ENCODE measurements around the gene CCDC86.

CCDC86 gene

GRCh38 chr11:60841797-60842667 lies at the start of gene CCDC86:
CCDC86 (plus strand) TSS chr11:60842113; CDS start chr11:60842125, 12 bp downstream.
- Mint-ChIP-seq H3K4me3 (peak within 1 kb of the TSS; percentile 81), H3K36me3 (ENCODE audit: low read depth) (peaks cover 28% of the 10 kb centered on the region), H3K27me3 (ENCODE audit: low read depth) (no peaks in the 10 kb centered on the region), H3K27ac (peak within 1 kb of the TSS; percentile 92), H3K4me1 (ENCODE audit: low read depth) (peaks cover 45% of the 10 kb centered on the region), H3K9me3 (no peaks in the 10 kb centered on the region)
- peak; percentile 97 for DNase-seq (ENCODE audit: low spot score)

- no peak overlapping the region for H3K27ac Mint-ChIP-seq
- no peaks in the 10 kb centered on the region for H3K9me3 Mint-ChIP-seq
- peaks cover 2% of the 10 kb centered on the region for H3K27me3 Mint-ChIP-seq (ENCODE audit: low read depth)
- no peaks in the 10 kb centered on the region for H3K36me3 Mint-ChIP-seq (ENCODE audit: low read depth)
- no peak for DNase-seq (ENCODE audit: low spot score)
- no peak overlapping the region for H3K4me3 Mint-ChIP-seq
- H3K4me1 Mint-ChIP-seq (ENCODE audit: low read depth) = no peaks in the 10 kb centered on the region
These were observed 49.4 kb upstream of the CCDC86 start for GRCh38 chr11:60792521-60792920.

GRCh38 chr11:60795291-60795690 lies 46.6 kb upstream of the CCDC86 start:
- H3K27ac Mint-ChIP-seq = no peak overlapping the region
- no peak for DNase-seq (ENCODE audit: low spot score)
- no peak overlapping the region for H3K4me3 Mint-ChIP-seq
- H3K4me1 Mint-ChIP-seq (ENCODE audit: low read depth) = no peaks in the 10 kb centered on the region
- H3K36me3 Mint-ChIP-seq (ENCODE audit: low read depth) = no peaks in the 10 kb centered on the region
- peaks cover 7% of the 10 kb centered on the region for H3K27me3 Mint-ChIP-seq (ENCODE audit: low read depth)
- H3K9me3 Mint-ChIP-seq = no peaks in the 10 kb centered on the region

- peaks cover 16% of the 10 kb centered on the region for H3K27me3 Mint-ChIP-seq (ENCODE audit: low read depth)
- H3K36me3 Mint-ChIP-seq (ENCODE audit: low read depth) = no peaks in the 10 kb centered on the region
- H3K27ac Mint-ChIP-seq = no peak overlapping the region
- no peak overlapping the region for H3K4me3 Mint-ChIP-seq
- no peaks in the 10 kb centered on the region for H3K9me3 Mint-ChIP-seq
- DNase-seq (ENCODE audit: low spot score) = no peak
- no peaks in the 10 kb centered on the region for H3K4me1 Mint-ChIP-seq (ENCODE audit: low read depth)
These were observed 43.9 kb upstream of the CCDC86 start for GRCh38 chr11:60797846-60798630.

GRCh38 chr11:60798631-60799030 lies 43.3 kb upstream of the CCDC86 start:
- no peak for DNase-seq (ENCODE audit: low spot score)
- Mint-ChIP-seq H3K9me3 (no peaks in the 10 kb centered on the region), H3K27me3 (ENCODE audit: low read depth) (peaks cover 13% of the 10 kb centered on the region), H3K36me3 (ENCODE audit: low read depth) (no peaks in the 10 kb centered on the region), H3K4me3 (no peak overlapping the region), H3K4me1 (ENCODE audit: low read depth) (no peaks in the 10 kb centered on the region), H3K27ac (no peak overlapping the region)

- H3K27ac Mint-ChIP-seq = no peak overlapping the region
- no peak for DNase-seq (ENCODE audit: low spot score)
- H3K4me1 Mint-ChIP-seq (ENCODE audit: low read depth) = peaks cover 2% of the 10 kb centered on the region
- no peak overlapping the region for H3K4me3 Mint-ChIP-seq
- H3K27me3 Mint-ChIP-seq (ENCODE audit: low read depth) = peaks cover 13% of the 10 kb centered on the region
- H3K36me3 Mint-ChIP-seq (ENCODE audit: low read depth) = no peaks in the 10 kb centered on the region
- no peaks in the 10 kb centered on the region for H3K9me3 Mint-ChIP-seq
These were observed 40.7 kb upstream of the CCDC86 start for GRCh38 chr11:60801194-60801593.

- H3K4me1 Mint-ChIP-seq (ENCODE audit: low read depth) = peaks cover 3% of the 10 kb centered on the region
- H3K27me3 Mint-ChIP-seq (ENCODE audit: low read depth) = peaks cover 13% of the 10 kb centered on the region
- H3K36me3 Mint-ChIP-seq (ENCODE audit: low read depth) = no peaks in the 10 kb centered on the region
- H3K27ac Mint-ChIP-seq = no peak overlapping the region
- no peaks in the 10 kb centered on the region for H3K9me3 Mint-ChIP-seq
- DNase-seq (ENCODE audit: low spot score) = no peak
- no peak overlapping the region for H3K4me3 Mint-ChIP-seq
These were observed 38.5 kb upstream of the CCDC86 start for GRCh38 chr11:60803273-60803936.

GRCh38 chr11:60809249-60809648 lies 32.7 kb upstream of the CCDC86 start:
- Mint-ChIP-seq H3K9me3 (no peaks in the 10 kb centered on the region), H3K36me3 (ENCODE audit: low read depth) (no peaks in the 10 kb centered on the region), H3K27ac (no peak overlapping the region), H3K27me3 (ENCODE audit: low read depth) (peaks cover 3% of the 10 kb centered on the region), H3K4me1 (ENCODE audit: low read depth) (peaks cover 9% of the 10 kb centered on the region), H3K4me3 (no peak overlapping the region)
- no peak for DNase-seq (ENCODE audit: low spot score)

GRCh38 chr11:60809691-60810090 lies 32.2 kb upstream of the CCDC86 start:
- no peak overlapping the region for H3K27ac Mint-ChIP-seq
- no peaks in the 10 kb centered on the region for H3K36me3 Mint-ChIP-seq (ENCODE audit: low read depth)
- H3K4me1 Mint-ChIP-seq (ENCODE audit: low read depth) = peaks cover 9% of the 10 kb centered on the region
- H3K4me3 Mint-ChIP-seq = no peak overlapping the region
- DNase-seq (ENCODE audit: low spot score) = no peak
- H3K27me3 Mint-ChIP-seq (ENCODE audit: low read depth) = peaks cover 3% of the 10 kb centered on the region
- H3K9me3 Mint-ChIP-seq = no peaks in the 10 kb centered on the region

- DNase-seq (ENCODE audit: low spot score) = no peak
- Mint-ChIP-seq H3K9me3 (no peaks in the 10 kb centered on the region), H3K4me1 (ENCODE audit: low read depth) (peaks cover 9% of the 10 kb centered on the region), H3K27ac (no peak overlapping the region), H3K4me3 (no peak overlapping the region), H3K36me3 (ENCODE audit: low read depth) (no peaks in the 10 kb centered on the region), H3K27me3 (ENCODE audit: low read depth) (peaks cover 3% of the 10 kb centered on the region)
These were observed 31.8 kb upstream of the CCDC86 start for GRCh38 chr11:60810151-60810550.

- H3K4me1 Mint-ChIP-seq (ENCODE audit: low read depth) = peaks cover 9% of the 10 kb centered on the region
- no peaks in the 10 kb centered on the region for H3K9me3 Mint-ChIP-seq
- DNase-seq (ENCODE audit: low spot score) = no peak
- H3K4me3 Mint-ChIP-seq = no peak overlapping the region
- peaks cover 3% of the 10 kb centered on the region for H3K27me3 Mint-ChIP-seq (ENCODE audit: low read depth)
- no peak overlapping the region for H3K27ac Mint-ChIP-seq
- no peaks in the 10 kb centered on the region for H3K36me3 Mint-ChIP-seq (ENCODE audit: low read depth)
These were observed 31.3 kb upstream of the CCDC86 start for GRCh38 chr11:60810569-60810968.

- Mint-ChIP-seq H3K36me3 (ENCODE audit: low read depth) (no peaks in the 10 kb centered on the region), H3K4me3 (no peak overlapping the region), H3K9me3 (peaks cover 15% of the 10 kb centered on the region), H3K4me1 (ENCODE audit: low read depth) (peaks cover 6% of the 10 kb centered on the region), H3K27me3 (ENCODE audit: low read depth) (peaks cover 3% of the 10 kb centered on the region), H3K27ac (no peak overlapping the region)
- no peak for DNase-seq (ENCODE audit: low spot score)
These were observed 28.6 kb upstream of the CCDC86 start for GRCh38 chr11:60813324-60813723.

- peaks cover 4% of the 10 kb centered on the region for H3K27me3 Mint-ChIP-seq (ENCODE audit: low read depth)
- no peak for DNase-seq (ENCODE audit: low spot score)
- no peaks in the 10 kb centered on the region for H3K36me3 Mint-ChIP-seq (ENCODE audit: low read depth)
- H3K4me1 Mint-ChIP-seq (ENCODE audit: low read depth) = peaks cover 6% of the 10 kb centered on the region
- H3K4me3 Mint-ChIP-seq = no peak overlapping the region
- H3K27ac Mint-ChIP-seq = no peak overlapping the region
- H3K9me3 Mint-ChIP-seq = peaks cover 15% of the 10 kb centered on the region
These were observed 27.8 kb upstream of the CCDC86 start for GRCh38 chr11:60814112-60814511.

Measured in T-helper 2 cell treated with Interferon-gamma antibody and Interleukin-4, amounts not matched to agents 5 μg/mL and 100 μg/mL, for 36 hours (primary cell).